B cell (primary cell): Measurements from ENCODE around the gene ANXA10. TPM values are rescaled to one million over a fixed set of nuclear protein-coding genes. Genes with fewer than 3 reads are reported as not detected.

Experiments used
- ATAC-seq: fragments of 200-7000 bp; cut with Tn5 transposase; one replicate; pipeline ENCODE4 v1.10.0; 2021; ENCODE audit warnings: low read depth, mild to moderate bottlenecking, moderate number of reproducible peaks, moderate library complexity
- CTCF ChIA-PET: fragments of 350-600 bp; sonication (Branson Sonifier 250); formaldehyde crosslinking; loops from one replicate; lab custom pipeline; 2021; ENCODE audit warnings: antibody characterized with exemption, inconsistent platforms; lab: Charles Lee
- POLR2A ChIA-PET: fragments of 350-600 bp; sonication (Branson Sonifier 250); formaldehyde crosslinking; loops from one replicate; lab custom pipeline; 2021; ENCODE audit warnings: antibody characterized with exemption; lab: Charles Lee
- DNase-seq: peaks from one replicate; pipeline ENCODE4 v3.0.0; 2013
- H2AFZ ChIP-seq: 2 replicates; pipeline ENCODE4 v1.6.1; 2012; ENCODE audit warnings: mild to moderate bottlenecking, low read depth, low read length; ENCODE audit not compliant: insufficient read depth, poor library complexity, severe bottlenecking
- H3K27ac ChIP-seq, 2 donors: 1 replicate in 1 of 2; 2 replicates in 1 of 2; pipeline ENCODE4 v1.5.1; 2012 to 2013; ENCODE audit warnings: low read length in 2 of 2, mild to moderate bottlenecking in 2 of 2, moderate library complexity in 1 of 2
- H3K27me3 ChIP-seq, 4 experiments: fragments of 200-600 bp in 1 of 4; sonication (generic) in 1 of 4; replicated peaks in 1 of 4; 1 replicate in 2 of 4; 2 replicates in 2 of 4; pipeline versions ENCODE4 v1.6.1 to v1.7.0; 2013 to 2016; ENCODE audit warnings: low read length in 3 of 4, mild to moderate bottlenecking in 2 of 4, mixed read lengths in 1 of 4, moderate library complexity in 1 of 4; ENCODE audit not compliant: insufficient read depth in 4 of 4, control insufficient read depth in 3 of 4; ENCODE audit errors: control extremely low read depth in 1 of 4
- H3K36me3 ChIP-seq, 2 experiments: replicated peaks in 1 of 2; 1 replicate in 1 of 2; 2 replicates in 1 of 2; pipeline versions ENCODE4 v1.6.1 to v1.7.1; 2013; ENCODE audit warnings: low read length in 1 of 2; ENCODE audit not compliant: insufficient read depth in 2 of 2, control insufficient read depth in 1 of 2; ENCODE audit errors: control extremely low read depth in 1 of 2, extremely low read depth in 1 of 2
- H3K4me1 ChIP-seq, 2 donors: fragments of 200-600 bp in 1 of 2; sonication (generic) in 1 of 2; 1 replicate in 1 of 2; 2 replicates in 1 of 2; pipeline versions ENCODE4 v1.5.1 to v1.6.1; 2013 to 2017; ENCODE audit warnings: low read length in 2 of 2; ENCODE audit not compliant: control insufficient read depth in 2 of 2, insufficient read depth in 2 of 2
- H3K4me2 ChIP-seq: replicated peaks from 2 replicates; pipeline ENCODE3; 2012; ENCODE audit warnings: mild to moderate bottlenecking, low read depth, low read length; ENCODE audit not compliant: poor library complexity, severe bottlenecking
- H3K4me3 ChIP-seq, 5 experiments: fragments of 200-600 bp in 1 of 5; sonication (generic) in 1 of 5; 1 replicate in 3 of 5; 2 replicates in 2 of 5; pipeline versions ENCODE4 v1.5.1 to v1.7.0; 2011 to 2016; ENCODE audit warnings: low read length in 4 of 5, mild to moderate bottlenecking in 4 of 5, low read depth in 2 of 5, control low read depth in 1 of 5, moderate library complexity in 1 of 5; ENCODE audit not compliant: insufficient read depth in 1 of 5; ENCODE audit errors: control extremely low read depth in 1 of 5, extremely low read depth in 1 of 5
- H3K79me2 ChIP-seq: fragments of 200-600 bp; sonication (generic); one replicate; pipeline ENCODE4 v1.6.0; 2016; ENCODE audit warnings: low read length; ENCODE audit not compliant: control insufficient read depth, insufficient read depth
- H3K9ac ChIP-seq: fragments of 200-600 bp; sonication (generic); 2 replicates; pipeline ENCODE4 v1.6.1; 2017; ENCODE audit warnings: mild to moderate bottlenecking, low read length, moderate library complexity
- H3K9me3 ChIP-seq, 3 donors: one replicate each; pipeline versions ENCODE4 v1.6.1 to v1.7.1; 2013; ENCODE audit warnings: low read length in 2 of 3; ENCODE audit not compliant: control insufficient read depth in 2 of 3, insufficient read depth in 1 of 3; ENCODE audit errors: control extremely low read depth in 1 of 3
- H4K20me1 ChIP-seq: 2 replicates; pipeline ENCODE4 v1.6.0; 2012; ENCODE audit warnings: mild to moderate bottlenecking, low read length; ENCODE audit not compliant: insufficient read depth, control insufficient read depth, poor library complexity, severe bottlenecking
- H3K27ac Mint-ChIP-seq: one replicate; pipeline ENCODE4 v1.8.0; 2021; ENCODE audit warnings: mixed read lengths
- H3K27me3 Mint-ChIP-seq: one replicate; pipeline ENCODE4 v1.8.0; 2021; ENCODE audit warnings: mixed read lengths
- H3K4me1 Mint-ChIP-seq: one replicate; pipeline ENCODE4 v1.8.0; 2021; ENCODE audit warnings: mixed read lengths
- H3K4me3 Mint-ChIP-seq: one replicate; pipeline ENCODE4 v1.8.0; 2021; ENCODE audit warnings: mixed read lengths
- H3K9me3 Mint-ChIP-seq: one replicate; pipeline ENCODE4 v1.8.0; 2022; ENCODE audit warnings: mixed read lengths; ENCODE audit not compliant: insufficient read depth
- CTCF ChIP-seq: fragments of 200-600 bp; IDR thresholded peaks from one replicate; pipeline ENCODE4 v1.8.0; 2022; ENCODE audit warnings: antibody characterized with exemption, mild to moderate bottlenecking
- EZH2 ChIP-seq: IDR thresholded peaks from 2 replicates; pipeline ENCODE4 v1.6.1; 2012; ENCODE audit warnings: borderline replicate concordance, low read depth, mild to moderate bottlenecking, moderate library complexity, low read length; ENCODE audit not compliant: insufficient read depth, poor library complexity, severe bottlenecking
- WGBS: methylation state at CpG from one replicate; pipeline ENCODE4 v1.1.5; 2013; ENCODE audit warnings: missing lambda C conversion rate; ENCODE audit not compliant: insufficient coverage; 5-methylcytosine and 5-hydroxymethylcytosine counted together
- intact Hi-C: fragments of 100-400 bp; cut with micrococcal nuclease; formaldehyde crosslinking; loops from one replicate; pipeline ENCODE4 v1.10.0; 2022
- polyA plus RNA-seq: library from polyadenylated mRNA; depleted of rRNA; stranded (reverse); fragments of >200 nt; gene quantifications from 2 replicates; pipeline ENCODE4 v1.2.3, GENCODE V29; 2012
- total RNA-seq, 2 donors: library from RNA; stranded (reverse); fragments of 120-200 nt in 1 of 2; gene quantifications; 1 replicate in 1 of 2; 2 replicates in 1 of 2; pipeline versions ENCODE4 v1.2.3 to v1.2.4, GENCODE V29; 2013 to 2022

The ANXA10 gene
- total and polyA plus RNA-seq, 2 donors (not counting 1 experiment from before 2014, with no cell fraction given), result not detected

- no peaks in the 10 kb centered on the region for H3K9me3 ChIP-seq
- TF ChIP-seq CTCF (no peak), EZH2 (no peak)
- H3K79me2 ChIP-seq, result no peaks in the 10 kb centered on the region
- Mint-ChIP-seq H3K4me3 (no peak overlapping the region), H3K4me1 (no peaks in the 10 kb centered on the region), H3K27ac (no peak overlapping the region), H3K27me3 (no peaks in the 10 kb centered on the region), H3K9me3 (no peaks in the 10 kb centered on the region)
- no peak for DNase-seq
- H3K4me2 ChIP-seq, result no peak overlapping the region
- intact Hi-C loops, result no loop called here
- no peak for ATAC-seq
- no peaks in the 10 kb centered on the region for H3K4me1 ChIP-seq
- no peak overlapping the region for H3K4me3 ChIP-seq
- H3K27me3 ChIP-seq, result no peaks in the 10 kb centered on the region
- CTCF ChIA-PET, result no interaction called here
- H4K20me1 ChIP-seq, result no peaks in the 10 kb centered on the region
- POLR2A ChIA-PET, result no interaction called here
- H3K36me3 ChIP-seq, result no peaks in the 10 kb centered on the region
- no peak overlapping the region for H2AFZ ChIP-seq
- WGBS, result no CpG with 5 or more reads among the region's 3 CpGs
- no peak overlapping the region for H3K27ac ChIP-seq
- no peak overlapping the region for H3K9ac ChIP-seq
Observed at GRCh38 chr4:168119890-168120289, 27.6 kb downstream of the ANXA10 start.

GRCh38 chr4:168120811-168121210 lies 28.5 kb downstream of the ANXA10 start:
- no peaks in the 10 kb centered on the region for H3K9me3 Mint-ChIP-seq
- Histone ChIP-seq H4K20me1 (no peaks in the 10 kb centered on the region), H3K4me1 (no peaks in the 10 kb centered on the region), H3K27ac (no peak overlapping the region), H3K4me3 (no peak overlapping the region), H3K4me2 (no peak overlapping the region), H3K79me2 (no peaks in the 10 kb centered on the region), H3K9me3 (no peaks in the 10 kb centered on the region), H3K9ac (no peak overlapping the region), H2AFZ (no peak overlapping the region), H3K36me3 (no peaks in the 10 kb centered on the region), H3K27me3 (no peaks in the 10 kb centered on the region)
- no peaks in the 10 kb centered on the region for H3K27me3 Mint-ChIP-seq
- no peak for DNase-seq
- CTCF ChIA-PET, result no interaction called here
- no peak for ATAC-seq
- no peak for TF ChIP-seq EZH2
- no peak for TF ChIP-seq CTCF
- H3K27ac Mint-ChIP-seq, result no peak overlapping the region
- H3K4me3 Mint-ChIP-seq, result no peak overlapping the region
- POLR2A ChIA-PET, result no interaction called here
- H3K4me1 Mint-ChIP-seq, result no peaks in the 10 kb centered on the region
- no CpG with 5 or more reads among the region's 1 CpG for WGBS
- intact Hi-C loops, result no loop called here
